Skeletal muscle satellite cell (primary cell): ENCODE results near the gene CCDC106.

Experiments
- H3K27me3 ChIP-seq: 2 replicates; pipeline ENCODE4 v1.7.0; 2013; ENCODE audit warnings: low read length; ENCODE audit not compliant: control insufficient read depth, insufficient read depth
- H3K36me3 ChIP-seq: 2 replicates; pipeline ENCODE4 v1.7.0; 2013; ENCODE audit warnings: mild to moderate bottlenecking, control low read depth, low read length; ENCODE audit not compliant: insufficient read depth
- H3K4me1 ChIP-seq: 2 replicates; pipeline ENCODE4 v1.7.0; 2013; ENCODE audit warnings: low read length; ENCODE audit not compliant: control insufficient read depth, insufficient read depth
- H3K4me2 ChIP-seq: 2 replicates; pipeline ENCODE4 v1.7.0; 2013; ENCODE audit warnings: mild to moderate bottlenecking, low read length
- H3K4me3 ChIP-seq: 2 replicates; pipeline ENCODE4 v1.7.0; 2013; ENCODE audit warnings: low read length
- H3K9ac ChIP-seq: 2 replicates; pipeline ENCODE4 v1.7.0; 2013; ENCODE audit warnings: mild to moderate bottlenecking, low read depth, low read length, moderate library complexity
- H3K9me3 ChIP-seq: replicated peaks from 2 replicates; pipeline ENCODE4 v1.7.0; 2013; ENCODE audit warnings: mild to moderate bottlenecking, control low read depth, low read length

CCDC106 gene

DNA sequence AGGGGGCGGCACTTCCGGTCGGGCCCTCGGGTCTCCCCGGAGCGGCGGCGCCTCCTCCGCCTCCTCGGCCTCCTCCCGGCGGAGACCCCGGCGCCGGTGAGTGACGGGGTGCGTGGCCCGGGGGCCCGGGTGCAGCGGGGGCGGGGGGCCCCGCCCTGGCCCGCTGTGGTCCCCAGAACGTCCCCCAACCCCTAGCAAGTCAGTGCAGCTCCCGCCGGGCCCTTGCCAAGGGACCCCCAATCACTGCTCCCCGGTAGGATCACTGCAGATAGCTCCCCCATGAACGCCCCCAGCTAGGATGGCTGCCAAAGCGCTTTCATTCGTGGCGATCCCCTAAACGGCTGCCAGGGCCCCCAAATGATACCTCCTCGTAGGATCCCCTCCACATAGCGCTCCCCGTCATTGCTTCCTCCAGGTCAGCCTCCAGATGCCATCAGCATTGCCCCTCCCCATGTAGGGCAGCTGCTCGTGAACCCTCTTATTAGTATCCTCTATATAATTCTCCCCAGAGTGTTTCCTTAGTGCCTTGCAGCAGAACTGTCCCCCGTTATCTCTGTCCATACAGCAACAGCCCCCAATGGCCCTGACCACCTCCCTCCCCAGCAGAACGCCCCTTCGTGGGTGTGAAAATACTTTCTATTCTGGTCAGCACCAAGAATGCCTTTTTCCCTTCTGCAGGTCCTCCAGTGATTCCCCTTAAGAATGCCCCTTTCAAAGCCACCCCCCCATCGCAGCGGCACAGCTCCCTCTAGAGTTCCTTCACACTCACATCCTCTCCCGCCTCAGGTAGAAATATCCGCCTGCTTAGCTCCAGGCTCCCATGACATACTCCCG lies 42.2 kb upstream of the CCDC106 start, which contains the start of gene ZNF865:
Gene ZNF865 (plus strand): TSS at position 11 of the 834 bp plus-strand sequence. CDS start 7,972 bp downstream, outside the sequence.
- Histone ChIP-seq H3K9ac (peak within 1 kb of the TSS; percentile 98), H3K4me3 (peak within 1 kb of the TSS; percentile 90), H3K9me3 (no peaks in the 10 kb centered on the region), H3K36me3 (peaks cover 16% of the 10 kb centered on the region), H3K27me3 (no peaks in the 10 kb centered on the region), H3K4me2 (peak within 1 kb of the TSS; percentile 97), H3K4me1 (peaks cover 22% of the 10 kb centered on the region)

DNA sequence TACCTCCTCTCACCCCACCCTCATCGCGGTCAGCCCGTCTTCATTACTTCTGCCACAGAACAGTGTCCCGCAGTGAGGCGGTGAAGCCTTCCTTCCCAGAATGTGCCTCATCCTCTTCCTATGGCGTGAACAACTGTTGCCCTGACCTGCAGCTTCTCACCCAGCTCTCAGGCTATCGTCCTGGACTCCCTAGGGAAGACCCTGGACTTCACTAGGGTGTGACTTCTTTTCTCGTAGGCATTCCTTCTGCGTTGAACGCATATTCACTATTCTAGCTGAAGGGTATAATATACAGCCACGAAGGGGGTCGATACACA lies 41.6 kb upstream of the CCDC106 start:
- Histone ChIP-seq H3K4me3 (peak overlapping the region; percentile 90), H3K36me3 (peaks cover 16% of the 10 kb centered on the region), H3K4me1 (peaks cover 20% of the 10 kb centered on the region), H3K27me3 (no peaks in the 10 kb centered on the region), H3K9me3 (no peaks in the 10 kb centered on the region), H3K9ac (peak overlapping the region; percentile 98), H3K4me2 (peak overlapping the region; percentile 97)

DNA sequence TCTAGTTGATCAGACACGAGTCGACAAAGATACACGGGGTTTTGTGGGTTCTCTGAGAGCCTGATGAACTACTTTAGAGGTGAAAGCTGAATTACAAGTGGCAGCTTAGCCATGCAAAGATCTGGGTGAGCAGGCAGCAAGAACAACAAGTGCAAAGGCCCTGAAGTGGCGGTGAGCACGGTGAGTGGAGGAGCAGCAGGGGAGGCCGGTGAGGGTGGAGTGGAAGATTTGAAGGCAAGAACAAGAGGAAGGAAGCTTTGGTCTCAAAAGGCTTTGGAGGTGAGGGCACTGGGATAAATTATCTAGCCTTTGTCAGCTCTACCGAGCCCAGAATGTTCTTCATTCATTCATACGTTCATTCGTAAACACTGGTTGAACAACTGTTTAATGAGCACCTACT lies 41.2 kb upstream of the CCDC106 start:
- H3K27me3 ChIP-seq: no peaks in the 10 kb centered on the region
- peak overlapping the region; percentile 98 for H3K9ac ChIP-seq
- peak overlapping the region; percentile 97 for H3K4me2 ChIP-seq
- H3K4me3 ChIP-seq: peak overlapping the region; percentile 90
- H3K36me3 ChIP-seq: peaks cover 19% of the 10 kb centered on the region
- H3K4me1 ChIP-seq: peaks cover 22% of the 10 kb centered on the region
- no peaks in the 10 kb centered on the region for H3K9me3 ChIP-seq

DNA sequence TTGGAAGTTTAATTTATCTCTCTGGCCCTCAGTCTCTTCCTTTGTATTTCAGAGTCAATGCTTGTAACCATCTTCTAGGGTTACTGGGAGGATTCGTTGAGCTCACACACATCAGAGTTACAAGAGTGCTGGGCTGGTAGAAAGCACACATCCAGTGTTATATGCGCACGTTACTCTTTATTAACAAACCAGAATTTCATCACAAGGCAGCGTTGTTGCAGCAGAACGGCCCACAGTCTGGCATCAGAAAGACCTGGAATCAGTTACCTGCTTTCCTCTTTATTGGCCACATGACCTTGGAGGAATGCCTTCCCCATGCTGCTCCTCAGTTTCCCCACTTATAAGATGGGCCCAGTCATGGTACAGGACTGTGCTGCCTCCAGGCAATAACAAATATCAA lies 38.7 kb upstream of the CCDC106 start:
- no peak overlapping the region for H3K9ac ChIP-seq
- H3K4me2 ChIP-seq: no peak overlapping the region
- no peaks in the 10 kb centered on the region for H3K9me3 ChIP-seq
- H3K4me3 ChIP-seq: no peak overlapping the region
- H3K36me3 ChIP-seq: peaks cover 22% of the 10 kb centered on the region
- peaks cover 21% of the 10 kb centered on the region for H3K4me1 ChIP-seq
- H3K27me3 ChIP-seq: no peaks in the 10 kb centered on the region

DNA sequence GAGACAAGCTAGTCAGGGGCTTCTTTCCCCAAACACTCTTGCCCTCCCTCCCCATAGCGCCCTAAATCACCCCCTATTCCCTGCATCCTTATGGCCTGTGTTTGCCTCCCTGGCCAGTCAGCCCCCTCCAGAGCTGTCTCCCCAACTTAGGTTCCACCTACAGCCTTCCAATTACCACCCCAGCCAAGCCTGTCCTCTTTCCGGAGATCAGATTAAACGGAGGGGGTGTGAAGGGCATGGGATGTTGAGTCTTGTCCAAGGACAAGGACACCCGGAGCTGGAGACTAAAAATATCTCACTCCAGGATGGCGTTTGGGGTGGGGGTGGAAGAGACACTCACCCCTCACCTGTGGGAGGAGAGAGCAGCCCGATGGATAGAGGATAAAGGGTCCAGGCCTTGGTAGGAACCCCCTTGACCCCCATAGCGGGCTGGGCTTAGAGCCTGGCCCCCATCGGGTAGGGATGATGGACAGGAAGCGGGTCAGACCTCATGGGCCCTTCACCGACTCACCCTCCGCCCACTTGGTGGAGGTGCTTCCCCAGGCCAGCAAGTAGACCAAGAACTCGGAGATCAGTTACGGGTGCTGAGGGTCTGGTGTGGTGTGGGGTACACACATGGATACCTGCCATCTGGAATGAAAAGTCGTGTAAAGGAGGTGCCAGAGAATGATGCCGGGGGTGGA lies 36.6 kb upstream of the CCDC106 start:
- no peak overlapping the region for H3K9ac ChIP-seq
- peaks cover 33% of the 10 kb centered on the region for H3K36me3 ChIP-seq

DNA sequence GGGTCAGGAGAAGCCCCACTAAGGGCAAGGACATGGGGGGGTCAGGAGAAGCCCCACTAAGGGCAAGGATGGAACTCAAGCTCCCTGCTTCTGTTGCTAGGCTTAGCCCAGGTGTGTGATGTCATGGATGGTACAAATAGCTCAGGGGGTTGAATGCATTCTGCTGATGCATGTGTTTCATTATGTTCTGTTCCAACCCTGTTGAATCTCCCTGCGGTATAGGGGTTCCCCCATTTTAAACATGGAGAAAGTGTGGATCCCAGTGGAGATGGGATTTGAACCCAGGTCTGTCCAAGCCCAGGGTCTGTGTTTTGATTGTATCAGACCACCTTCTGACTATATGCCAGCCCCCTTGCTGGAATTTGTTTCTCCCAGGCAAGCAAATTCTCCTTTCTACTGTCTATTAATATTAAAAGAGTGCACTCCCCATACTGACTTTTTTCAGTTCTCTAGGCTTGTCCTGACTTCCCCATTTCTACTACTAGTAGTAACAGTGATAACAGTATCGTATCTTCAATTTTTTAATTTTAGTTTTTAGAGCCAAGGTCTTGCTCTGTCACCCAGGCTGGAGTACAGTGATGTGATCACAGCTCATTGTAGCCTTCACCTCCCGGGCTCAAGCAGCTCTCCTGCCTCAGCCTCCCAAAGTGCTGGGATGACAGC lies 35.9 kb upstream of the CCDC106 start:
- Histone ChIP-seq H3K9ac (no peak overlapping the region), H3K36me3 (peaks cover 38% of the 10 kb centered on the region), H3K4me1 (peaks cover 7% of the 10 kb centered on the region), H3K9me3 (no peaks in the 10 kb centered on the region), H3K4me2 (no peak overlapping the region), H3K4me3 (no peak overlapping the region), H3K27me3 (no peaks in the 10 kb centered on the region)

More for the DNA sequence above, 36.6 kb upstream of the CCDC106 start:
- Histone ChIP-seq H3K4me3 (no peak overlapping the region), H3K4me1 (peaks cover 14% of the 10 kb centered on the region), H3K4me2 (no peak overlapping the region), H3K9me3 (no peaks in the 10 kb centered on the region), H3K27me3 (no peaks in the 10 kb centered on the region)

DNA sequence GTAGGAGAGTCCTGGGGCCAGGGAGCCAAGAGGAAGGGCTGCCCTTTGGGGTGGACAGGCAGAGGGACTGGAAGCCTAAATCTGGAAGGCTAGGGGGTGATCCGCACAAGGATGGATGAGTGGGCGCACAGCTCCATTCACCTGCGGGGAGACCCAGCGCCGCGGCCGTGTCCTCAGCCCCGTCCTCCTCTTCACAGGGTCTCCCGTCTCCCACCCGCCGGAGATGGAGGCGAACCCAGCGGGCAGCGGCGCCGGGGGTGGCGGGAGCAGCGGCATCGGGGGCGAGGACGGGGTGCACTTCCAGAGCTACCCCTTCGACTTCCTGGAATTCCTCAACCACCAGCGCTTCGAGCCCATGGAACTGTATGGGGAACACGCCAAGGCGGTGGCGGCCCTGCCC lies 34.6 kb upstream of the CCDC106 start:
- Histone ChIP-seq H3K9me3 (no peaks in the 10 kb centered on the region), H3K4me1 (peaks cover 7% of the 10 kb centered on the region), H3K27me3 (no peaks in the 10 kb centered on the region), H3K4me2 (no peak overlapping the region), H3K4me3 (no peak overlapping the region), H3K36me3 (peaks cover 44% of the 10 kb centered on the region), H3K9ac (no peak overlapping the region)

DNA sequence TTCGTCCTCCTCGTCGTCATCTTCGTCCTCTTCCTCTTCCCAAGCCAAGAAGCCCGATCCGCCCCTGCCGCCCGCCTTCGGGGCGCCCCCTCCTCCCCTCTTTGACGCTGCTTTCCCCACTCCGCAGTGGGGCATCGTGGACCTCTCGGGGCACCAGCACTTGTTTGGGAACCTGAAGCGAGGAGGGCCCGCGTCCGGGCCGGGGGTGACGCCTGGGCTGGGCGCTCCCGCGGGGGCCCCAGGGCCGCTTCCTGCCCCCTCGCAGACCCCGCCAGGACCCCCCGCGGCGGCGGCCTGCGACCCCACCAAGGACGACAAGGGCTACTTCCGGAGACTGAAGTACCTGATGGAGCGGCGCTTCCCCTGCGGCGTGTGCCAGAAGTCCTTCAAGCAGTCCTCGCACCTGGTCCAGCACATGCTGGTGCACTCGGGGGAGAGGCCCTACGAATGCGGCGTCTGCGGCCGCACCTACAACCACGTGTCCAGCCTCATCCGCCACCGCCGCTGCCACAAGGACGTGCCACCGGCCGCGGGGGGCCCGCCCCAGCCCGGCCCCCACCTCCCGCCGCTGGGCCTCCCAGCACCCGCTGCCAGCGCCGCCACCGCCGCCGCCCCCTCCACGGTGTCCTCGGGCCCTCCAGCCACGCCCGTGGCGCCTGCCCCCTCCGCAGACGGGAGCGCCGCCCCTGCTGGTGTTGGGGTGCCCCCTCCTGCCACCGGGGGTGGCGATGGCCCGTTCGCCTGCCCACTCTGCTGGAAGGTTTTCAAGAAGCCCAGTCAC lies 33.9 kb upstream of the CCDC106 start:
- Histone ChIP-seq H3K9ac (no peak overlapping the region), H3K27me3 (no peaks in the 10 kb centered on the region), H3K9me3 (no peaks in the 10 kb centered on the region), H3K4me1 (peaks cover 7% of the 10 kb centered on the region), H3K36me3 (peaks cover 43% of the 10 kb centered on the region), H3K4me3 (no peak overlapping the region), H3K4me2 (no peak overlapping the region)

DNA sequence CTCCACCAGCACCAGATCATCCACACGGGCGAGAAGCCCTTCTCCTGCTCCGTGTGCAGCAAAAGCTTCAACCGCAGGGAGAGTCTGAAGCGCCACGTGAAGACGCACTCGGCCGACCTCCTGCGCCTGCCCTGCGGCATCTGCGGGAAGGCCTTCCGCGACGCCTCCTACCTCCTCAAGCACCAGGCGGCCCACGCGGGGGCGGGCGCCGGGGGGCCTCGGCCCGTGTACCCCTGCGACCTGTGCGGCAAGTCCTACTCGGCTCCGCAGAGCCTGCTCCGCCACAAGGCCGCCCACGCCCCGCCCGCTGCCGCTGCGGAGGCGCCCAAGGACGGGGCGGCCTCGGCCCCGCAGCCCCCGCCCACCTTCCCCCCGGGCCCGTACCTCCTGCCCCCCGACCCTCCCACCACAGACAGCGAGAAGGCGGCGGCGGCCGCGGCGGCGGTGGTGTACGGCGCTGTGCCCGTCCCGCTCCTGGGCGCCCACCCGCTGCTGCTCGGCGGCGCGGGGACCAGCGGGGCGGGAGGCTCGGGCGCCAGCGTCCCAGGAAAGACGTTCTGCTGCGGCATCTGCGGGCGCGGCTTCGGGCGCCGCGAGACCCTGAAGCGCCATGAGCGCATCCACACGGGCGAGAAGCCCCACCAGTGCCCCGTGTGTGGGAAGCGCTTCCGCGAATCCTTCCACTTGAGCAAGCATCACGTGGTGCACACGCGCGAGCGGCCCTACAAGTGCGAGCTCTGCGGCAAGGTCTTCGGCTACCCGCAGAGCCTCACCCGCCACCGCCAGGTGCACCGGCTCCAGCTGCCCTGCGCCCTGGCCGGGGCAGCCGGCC lies 33.1 kb upstream of the CCDC106 start:
- H3K4me3 ChIP-seq: no peak overlapping the region
- H3K9ac ChIP-seq: no peak overlapping the region
- H3K27me3 ChIP-seq: no peaks in the 10 kb centered on the region
- H3K9me3 ChIP-seq: no peaks in the 10 kb centered on the region
- peaks cover 7% of the 10 kb centered on the region for H3K4me1 ChIP-seq
- H3K4me2 ChIP-seq: no peak overlapping the region
- peaks cover 35% of the 10 kb centered on the region for H3K36me3 ChIP-seq

DNA sequence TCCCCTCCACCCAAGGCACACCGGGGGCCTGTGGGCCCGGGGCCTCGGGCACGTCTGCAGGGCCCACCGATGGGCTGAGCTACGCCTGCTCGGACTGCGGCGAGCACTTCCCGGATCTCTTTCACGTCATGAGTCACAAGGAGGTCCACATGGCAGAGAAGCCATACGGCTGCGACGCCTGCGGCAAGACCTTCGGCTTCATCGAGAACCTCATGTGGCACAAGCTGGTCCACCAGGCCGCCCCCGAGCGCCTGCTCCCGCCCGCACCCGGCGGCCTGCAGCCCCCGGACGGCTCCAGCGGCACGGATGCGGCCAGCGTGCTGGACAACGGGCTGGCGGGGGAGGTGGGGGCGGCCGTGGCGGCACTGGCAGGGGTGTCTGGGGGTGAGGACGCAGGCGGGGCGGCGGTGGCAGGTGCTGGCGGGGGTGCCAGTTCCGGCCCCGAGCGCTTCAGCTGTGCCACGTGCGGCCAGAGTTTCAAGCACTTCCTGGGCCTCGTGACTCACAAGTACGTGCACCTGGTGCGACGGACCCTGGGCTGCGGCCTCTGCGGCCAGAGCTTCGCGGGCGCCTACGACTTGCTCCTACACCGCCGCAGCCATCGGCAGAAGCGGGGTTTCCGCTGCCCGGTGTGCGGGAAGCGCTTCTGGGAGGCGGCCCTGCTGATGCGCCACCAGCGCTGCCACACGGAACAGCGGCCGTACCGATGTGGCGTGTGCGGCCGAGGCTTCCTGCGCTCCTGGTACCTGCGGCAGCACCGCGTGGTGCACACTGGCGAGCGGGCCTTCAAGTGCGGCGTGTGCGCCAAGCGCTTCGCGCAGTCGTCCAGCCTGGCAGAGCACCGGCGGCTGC lies 32.2 kb upstream of the CCDC106 start:
- Histone ChIP-seq H3K9ac (no peak overlapping the region), H3K4me1 (peaks cover 7% of the 10 kb centered on the region)

More for the DNA sequence above, 32.2 kb upstream of the CCDC106 start:
- H3K4me2 ChIP-seq: no peak overlapping the region
- H3K36me3 ChIP-seq: peaks cover 29% of the 10 kb centered on the region
- H3K4me3 ChIP-seq: no peak overlapping the region
- H3K27me3 ChIP-seq: no peaks in the 10 kb centered on the region
- H3K9me3 ChIP-seq: no peaks in the 10 kb centered on the region
